NCI-H1436 (cell line): Measurements from ENCODE around the gene PCMTD2.

Source experiments
- DNase-seq: peaks from one replicate; lab custom pipeline; 2025; lab: John Stamatoyannopoulos, UW

PCMTD2 gene

GRCh38 chr20:64238851-64239387 is 16.6 kb upstream of the PCMTD2 start:
- DNase-seq = no peak

GRCh38 chr20:64239449-64240242 is 15.9 kb upstream of the PCMTD2 start:
- no peak for DNase-seq

GRCh38 chr20:64240243-64241015 is 15.1 kb upstream of the PCMTD2 start:
- no peak for DNase-seq

GRCh38 chr20:64241061-64241460 is 14.5 kb upstream of the PCMTD2 start:
- DNase-seq = no peak

- no peak for DNase-seq
These were observed 13.3 kb upstream of the PCMTD2 start for GRCh38 chr20:64242003-64242796.

- no peak for DNase-seq
These were observed 12.6 kb upstream of the PCMTD2 start for GRCh38 chr20:64242797-64243475.

- no peak for DNase-seq
These were observed 11.2 kb upstream of the PCMTD2 start for GRCh38 chr20:64244281-64244805.

- no peak for DNase-seq
These were observed 10.5 kb upstream of the PCMTD2 start for GRCh38 chr20:64244870-64245603.

GRCh38 chr20:64245746-64246595 is 9.6 kb upstream of the PCMTD2 start:
- DNase-seq = no peak

GRCh38 chr20:64246616-64247306 is 8.8 kb upstream of the PCMTD2 start:
- no peak for DNase-seq

GRCh38 chr20:64247307-64247618 is 8.3 kb upstream of the PCMTD2 start:
- DNase-seq = no peak

GRCh38 chr20:64247970-64248841 is 7.3 kb upstream of the PCMTD2 start:
- DNase-seq = no peak

- no peak for DNase-seq
These were observed 5.5 kb upstream of the PCMTD2 start for GRCh38 chr20:64250027-64250426.

- DNase-seq = no peak
These were observed 2.6 kb upstream of the PCMTD2 start for GRCh38 chr20:64253000-64253383.

GRCh38 chr20:64253443-64253842 is 2.1 kb upstream of the PCMTD2 start:
- no peak for DNase-seq

GRCh38 chr20:64254156-64254555 is 1.4 kb upstream of the PCMTD2 start:
- DNase-seq = no peak

GRCh38 chr20:64254571-64255360 is 782 bp upstream of the PCMTD2 start:
- no peak for DNase-seq
